Cardiac muscle cell (in vitro differentiated cells and primary cell): ENCODE data around the gene MYH15. TPM values are rescaled to one million over a fixed set of nuclear protein-coding genes. Genes with fewer than 3 reads are reported as not detected.
A peak's percentile ranks its signal among the peaks of the same experiment; 100 is the strongest.

Experiments used
- DNase-seq, 2 donors: peaks; one replicate each; pipeline versions ENCODE4 v3.0.0 to v3.0.0-alpha.2; 2010 to 2017; ENCODE audit warnings: low read depth in 1 of 2, low spot score in 1 of 2
- H3K27ac ChIP-seq: fragments of 200-600 bp; sonication (generic); 2 replicates; pipeline ENCODE4 v1.5.1; 2016
- H3K27me3 ChIP-seq: fragments of 200-600 bp; sonication (generic); 2 replicates; pipeline ENCODE4 v1.6.0; 2016; ENCODE audit warnings: control low read depth
- H3K36me3 ChIP-seq: fragments of 200-600 bp; sonication (generic); 2 replicates; pipeline ENCODE4 v1.5.1; 2016; ENCODE audit warnings: control low read depth
- H3K4me1 ChIP-seq: fragments of 200-600 bp; sonication (generic); 2 replicates; pipeline ENCODE4 v1.8.1; 2017; ENCODE audit warnings: low read depth, mild to moderate bottlenecking, mixed run types
- H3K4me3 ChIP-seq: fragments of 200-600 bp; sonication (generic); 2 replicates; pipeline ENCODE4 v1.5.1; 2016; ENCODE audit warnings: mild to moderate bottlenecking
- H3K9me3 ChIP-seq: fragments of 200-600 bp; sonication (generic); 2 replicates; pipeline ENCODE4 v1.5.1; 2017; ENCODE audit warnings: low read depth, mild to moderate bottlenecking, control low read depth
- CTCF ChIP-seq: IDR thresholded peaks from 2 replicates; pipeline ENCODE4 v1.5.1; 2012; ENCODE audit warnings: low read depth, mild to moderate bottlenecking, low read length
- polyA plus RNA-seq: library from polyadenylated mRNA; unstranded; fragments of >200 nt; fragmentation: Nextera tagmentation; extraction: Ambion mirVana; gene quantifications from 2 replicates; pipeline ENCODE4 v1.2.1, GENCODE V29; 2016
- total RNA-seq: library from RNA; depleted of rRNA; stranded (reverse); fragments of >200 nt; gene quantifications from 2 replicates; pipeline ENCODE4 v1.2.3, GENCODE V29; 2016

Gene MYH15
- 0.24 and 0.56 TPM in 2 replicates for total RNA-seq
- 0.55 TPM in 1 of 2 replicates, not detected in the other for polyA plus RNA-seq

GRCh38 chr3:108510496-108510895, at the start of gene MYH15:
Gene MYH15, minus strand, starts transcription at chr3:108510596. Its CDS starts 66 bp downstream, at chr3:108510530.
- TF ChIP-seq CTCF: no peak
- Histone ChIP-seq H3K36me3 (no peaks in the 10 kb centered on the region), H3K27me3 (no peaks in the 10 kb centered on the region), H3K27ac (no peak within 1 kb of the TSS), H3K9me3 (no peaks in the 10 kb centered on the region), H3K4me1 (peaks cover 5% of the 10 kb centered on the region), H3K4me3 (no peak within 1 kb of the TSS)
- no peak for DNase-seq

- Histone ChIP-seq H3K4me3 (no peak overlapping the region), H3K27ac (peak overlapping the region; percentile 77), H3K4me1 (peaks cover 30% of the 10 kb centered on the region), H3K27me3 (no peaks in the 10 kb centered on the region), H3K9me3 (no peaks in the 10 kb centered on the region), H3K36me3 (peaks cover 4% of the 10 kb centered on the region)
- DNase-seq: no peak
- TF ChIP-seq CTCF: no peak
Observed at GRCh38 chr3:108555966-108556581, 45.7 kb upstream of the MYH15 start.

GRCh38 chr3:108554913-108555571, 44.6 kb upstream of the MYH15 start:
- peak in 1 of 2 donors; percentile 47 for DNase-seq
- H3K27me3 ChIP-seq: no peaks in the 10 kb centered on the region
- H3K4me3 ChIP-seq: no peak overlapping the region
- peaks cover 30% of the 10 kb centered on the region for H3K4me1 ChIP-seq
- H3K9me3 ChIP-seq: no peaks in the 10 kb centered on the region
- H3K27ac ChIP-seq: peak overlapping the region; percentile 77
- no peak for TF ChIP-seq CTCF
- H3K36me3 ChIP-seq: peaks cover 4% of the 10 kb centered on the region

GRCh38 chr3:108554229-108554628, 43.8 kb upstream of the MYH15 start:
- DNase-seq: no peak
- Histone ChIP-seq H3K36me3 (no peaks in the 10 kb centered on the region), H3K27me3 (no peaks in the 10 kb centered on the region), H3K4me3 (no peak overlapping the region), H3K4me1 (peaks cover 30% of the 10 kb centered on the region), H3K9me3 (no peaks in the 10 kb centered on the region), H3K27ac (peak overlapping the region; percentile 77)
- no peak for TF ChIP-seq CTCF

GRCh38 chr3:108552267-108553159, 42.1 kb upstream of the MYH15 start:
- Histone ChIP-seq H3K36me3 (no peaks in the 10 kb centered on the region), H3K4me1 (peaks cover 30% of the 10 kb centered on the region), H3K27me3 (no peaks in the 10 kb centered on the region), H3K27ac (peak overlapping the region; percentile 6), H3K4me3 (no peak overlapping the region), H3K9me3 (no peaks in the 10 kb centered on the region)
- peak; percentile 46 for TF ChIP-seq CTCF
- DNase-seq: peak; percentile 63 to 74
